Measurements from ENCODE around the gene SYMPK.

- no peak for TF ChIP-seq TAF1 (IDR thresholded peaks at IDR 0.05; ENCODE audit: borderline replicate concordance, low read depth, low read length)
- TF ChIP-seq POLR2A (IDR thresholded peaks at IDR 0.05; ENCODE audit: low read depth, low read length): no peak
Observed at GRCh38 chr19:45793178-45793564, 69.8 kb downstream of the SYMPK start.

All from GM12892 (cell line).